ENCODE results near the gene RHCE.
A peak's percentile ranks its signal among the peaks of the same experiment; 100 is the strongest.
"Not testable (repeated sequence)": the region's sequence is repeated elsewhere in the genome, so short reads cannot be mapped to it uniquely, and the experiment has no call there.

Gene RHCE

DNA sequence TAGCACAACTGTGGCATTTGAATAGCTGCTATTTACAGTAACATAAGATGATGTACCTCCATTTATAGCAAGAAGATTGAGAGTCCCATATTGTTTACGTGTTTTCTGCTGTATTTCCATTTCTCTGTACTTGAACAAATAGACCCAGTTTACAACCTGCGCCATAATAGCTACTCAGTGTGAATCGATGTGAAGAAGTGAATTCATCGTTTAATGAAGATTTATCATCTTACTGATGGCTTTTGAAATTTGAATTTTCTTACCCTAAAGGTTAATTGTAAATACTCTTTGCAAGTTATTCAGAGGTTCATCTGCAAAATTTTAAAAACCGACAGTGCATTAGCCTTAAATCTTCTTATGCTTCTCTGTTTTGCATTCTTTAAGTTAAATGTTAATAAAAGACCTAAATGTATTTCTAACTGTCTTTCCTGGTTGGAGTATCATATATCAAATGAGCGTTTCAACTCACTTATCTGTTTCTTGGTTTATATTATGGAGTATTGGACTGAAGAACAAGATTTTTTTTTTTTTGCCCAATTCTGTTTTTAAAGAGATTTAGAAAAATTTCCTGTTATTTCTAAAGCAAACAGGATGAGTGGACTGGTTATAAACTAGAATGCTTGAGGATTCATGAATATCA, 12.2 kb upstream of the RHCE start:
- no peak for DNase-seq

DNA sequence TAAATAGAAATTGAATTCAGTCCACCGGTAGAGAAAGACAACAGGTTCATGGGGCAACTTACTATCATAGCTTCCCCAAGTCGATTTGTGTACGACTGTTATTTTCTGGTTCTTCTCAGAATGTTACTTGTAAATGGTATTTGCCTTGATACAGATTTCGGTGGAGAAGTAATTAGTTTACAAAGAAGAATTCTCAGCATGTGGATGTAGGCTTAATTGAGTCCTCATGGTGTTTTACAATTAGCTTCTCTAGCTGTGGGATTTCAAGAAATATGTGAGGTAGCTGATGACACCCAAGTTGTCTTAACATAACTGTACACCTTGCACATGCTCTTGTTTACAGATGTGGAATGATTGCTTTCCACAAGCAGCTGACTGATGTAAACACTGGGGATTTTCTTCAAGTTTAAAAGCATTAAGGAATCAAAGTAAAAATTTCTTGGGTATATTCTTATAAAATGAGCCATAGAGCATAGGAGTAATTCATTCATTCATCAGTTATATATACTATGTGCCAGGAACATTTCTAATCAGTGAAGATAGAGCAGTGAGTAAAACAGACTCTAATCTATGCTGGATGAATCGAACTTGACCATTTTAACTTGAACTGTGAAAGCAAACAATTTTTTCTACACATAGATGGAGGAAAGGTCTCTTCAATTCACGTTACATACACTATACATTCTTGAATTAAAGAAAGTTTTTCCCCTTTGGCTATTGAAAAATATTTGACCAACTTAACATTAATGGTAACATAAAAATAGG, 11.5 kb upstream of the RHCE start:
- DNase-seq: no peak

DNA sequence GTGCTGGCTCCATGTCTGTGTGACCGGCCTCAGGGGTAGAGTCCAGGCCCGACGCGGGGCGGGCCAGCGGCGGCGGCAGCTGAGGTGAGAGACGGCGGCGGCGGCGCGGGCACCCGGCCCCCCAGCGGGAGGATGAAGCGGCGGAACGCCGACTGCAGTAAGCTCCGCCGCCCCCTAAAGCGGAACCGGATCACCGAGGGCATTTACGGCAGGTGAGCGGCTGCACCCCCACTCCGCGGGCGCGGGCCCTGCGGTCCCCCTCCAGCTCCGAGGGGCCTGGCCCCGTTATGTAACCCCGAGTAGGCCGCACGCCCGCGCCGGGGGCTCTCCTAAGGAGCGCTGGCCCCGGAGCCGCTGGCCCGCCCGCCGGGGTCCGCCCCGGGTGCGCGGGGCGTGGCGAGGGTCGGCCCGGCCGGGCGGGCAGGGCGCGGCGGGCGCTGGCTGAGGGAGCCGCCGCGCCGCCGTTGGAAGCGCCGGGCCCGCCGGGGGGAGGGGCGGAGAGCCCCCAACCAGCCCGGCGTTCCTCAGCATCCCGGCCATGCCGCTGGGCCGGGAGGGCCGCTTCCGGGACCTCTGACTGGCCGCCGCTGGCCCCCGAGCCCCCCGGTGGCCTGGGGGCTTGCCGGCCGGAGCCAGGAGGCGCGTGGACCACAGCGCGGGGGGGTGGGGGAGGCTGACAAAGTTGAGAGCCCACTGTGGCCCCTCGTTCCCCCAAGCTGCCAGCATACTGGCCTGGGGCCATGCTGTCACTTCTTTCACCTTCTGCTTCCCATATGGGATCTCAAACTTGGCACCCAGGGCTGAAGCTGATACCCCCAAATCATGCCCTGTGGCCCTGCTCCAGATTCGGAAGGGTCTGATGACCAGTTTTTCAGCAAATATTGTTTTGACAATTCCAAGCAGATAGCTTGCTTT, 10.6 kb upstream of the RHCE start:
- DNase-seq: no peak

DNA sequence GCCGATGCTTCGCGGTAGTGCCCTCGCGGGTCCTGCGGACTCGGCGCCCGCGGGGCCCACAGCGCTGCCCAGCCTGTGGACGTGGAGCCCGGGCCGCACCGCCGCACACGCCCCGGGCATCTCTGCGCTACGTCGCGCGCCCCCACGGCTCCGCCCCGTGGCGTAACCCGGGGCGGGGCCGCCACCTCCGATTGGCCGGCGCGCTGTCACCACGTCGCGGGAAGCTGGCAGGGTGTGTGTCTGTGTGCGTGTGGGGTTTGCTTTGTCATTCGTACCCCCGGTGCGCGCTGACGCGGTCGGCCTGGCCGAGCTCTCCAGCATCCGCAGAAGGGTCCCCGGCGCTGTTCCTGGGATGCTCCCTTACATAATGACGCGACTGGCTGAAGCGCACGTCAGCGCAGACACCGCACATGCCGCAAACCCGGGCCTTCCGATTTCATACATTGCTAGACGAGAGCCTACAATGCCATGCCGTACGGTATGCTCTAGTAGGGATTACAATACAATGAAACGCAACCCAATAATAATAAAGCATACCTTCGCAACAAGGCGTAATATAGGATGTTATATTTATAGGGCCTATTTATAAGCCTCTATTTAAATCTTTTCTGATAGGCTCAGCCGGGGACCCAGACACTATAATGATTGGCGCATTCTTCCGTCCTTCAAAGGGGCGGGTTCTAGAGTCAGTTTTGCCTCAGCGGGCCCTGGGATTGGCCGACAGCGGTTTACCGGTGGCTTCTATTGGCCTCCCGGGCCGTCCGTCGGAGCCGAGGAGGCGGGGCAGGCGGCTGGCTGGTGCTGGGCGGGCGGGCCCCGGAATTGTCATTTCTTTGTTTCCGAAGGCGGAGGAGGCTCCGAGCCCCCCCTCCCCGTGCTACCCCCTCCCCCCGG, 9.7 kb upstream of the RHCE start, which contains the start of gene MACO1:
Gene MACO1, plus strand, starts transcription at position 825 of the 894 bp plus-strand sequence. CDS start 202 bp downstream, outside the sequence.
- peak; percentile 96 for DNase-seq

DNA sequence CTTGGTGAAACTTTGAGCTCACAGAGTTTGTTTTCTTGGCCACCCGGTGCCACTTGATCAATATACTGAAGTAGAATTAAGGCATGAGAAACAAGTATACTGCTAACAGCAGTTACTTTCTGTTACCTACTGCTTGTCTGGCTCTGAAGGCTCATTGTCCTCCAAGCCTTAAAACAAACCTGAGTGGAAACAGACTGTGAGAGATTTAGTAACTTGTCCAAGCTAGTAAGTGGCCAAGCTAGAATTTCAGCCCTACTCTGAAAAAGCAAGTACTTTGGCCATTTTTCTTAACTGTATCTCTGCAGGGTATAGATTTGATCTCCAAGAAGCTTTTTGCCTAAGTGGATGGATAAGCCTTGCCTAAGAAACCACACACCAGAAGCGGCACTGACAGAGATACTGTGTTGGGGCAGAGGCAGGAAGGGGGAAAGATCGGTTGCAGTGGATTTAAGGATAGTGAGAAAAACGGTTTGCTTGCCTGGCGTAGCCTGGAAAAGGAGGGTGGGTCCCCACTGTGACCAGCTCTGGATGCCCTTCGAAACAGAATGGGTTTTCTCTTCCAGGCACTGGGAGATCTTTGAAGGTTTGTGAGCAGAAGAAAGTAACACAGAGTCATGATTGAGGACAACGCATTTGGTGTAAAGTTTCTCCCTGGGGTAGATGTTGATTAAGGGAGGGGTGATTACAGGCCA, 8.0 kb upstream of the RHCE start:
- DNase-seq: no peak

DNA sequence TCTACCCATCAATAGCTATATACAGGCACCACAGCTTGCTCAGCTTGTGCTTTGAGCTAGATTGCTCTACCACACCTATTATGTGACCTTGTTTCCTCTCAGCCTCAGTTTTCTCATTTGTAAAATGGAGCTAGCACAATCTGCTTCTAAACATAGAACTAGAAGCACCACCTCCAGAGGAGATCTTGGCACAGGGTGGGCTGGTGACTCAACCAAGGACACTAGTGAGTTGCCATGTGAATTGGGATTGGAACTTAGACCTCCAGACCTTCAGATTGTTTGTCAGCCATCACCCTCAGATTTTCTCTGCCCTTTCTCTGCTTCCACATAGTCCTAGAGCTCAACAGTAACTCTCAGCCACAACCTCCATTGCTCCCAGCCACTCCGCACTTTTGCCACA, 7.1 kb upstream of the RHCE start:
- no peak for DNase-seq

DNA sequence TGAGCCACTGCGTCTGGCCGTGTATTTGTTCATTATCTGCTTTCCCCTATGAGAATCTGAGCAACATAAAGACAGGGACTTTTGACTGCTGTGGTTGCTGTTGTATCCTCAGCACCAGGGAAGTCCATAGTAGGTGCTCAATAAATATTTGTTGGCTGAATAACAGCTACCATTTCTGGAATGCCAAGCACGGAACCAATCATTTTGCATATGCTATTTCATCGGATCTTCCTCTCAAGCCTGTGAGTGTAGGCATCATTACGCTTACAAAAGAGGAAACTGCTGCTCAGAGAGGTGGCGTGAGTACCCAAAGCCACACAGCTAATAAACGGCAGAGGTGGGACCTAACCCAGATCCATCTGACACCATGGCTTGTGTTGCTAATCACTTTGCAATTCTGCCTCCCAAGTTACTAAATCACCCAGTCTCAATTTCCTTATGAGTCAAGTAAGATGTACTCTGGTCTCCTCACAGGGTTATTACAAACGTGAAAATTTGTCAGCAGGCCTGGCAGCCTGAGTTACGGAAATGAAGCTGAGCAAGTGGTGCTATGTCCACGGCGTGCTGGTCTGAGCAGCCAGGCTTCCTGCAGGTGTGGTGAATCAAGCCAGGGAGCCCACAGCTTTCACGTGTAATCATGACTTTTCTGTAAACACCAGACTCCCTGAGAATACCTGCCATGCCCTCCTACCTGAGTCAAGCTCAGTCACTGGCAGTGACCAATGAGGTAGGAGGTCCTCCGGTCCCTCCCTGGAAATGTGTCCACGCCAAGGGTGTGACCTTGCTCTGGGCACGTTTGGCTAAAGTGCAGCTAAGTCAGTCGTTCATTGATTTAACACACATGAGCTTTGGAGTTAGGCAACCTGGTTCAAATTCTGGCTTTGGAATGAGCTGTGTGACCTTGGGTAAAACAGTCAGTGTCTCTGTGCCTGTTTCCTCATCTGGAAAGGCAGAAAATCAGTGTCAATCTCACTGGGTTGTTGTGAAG, 4.8 kb upstream of the RHCE start:
- DNase-seq: no peak

DNA sequence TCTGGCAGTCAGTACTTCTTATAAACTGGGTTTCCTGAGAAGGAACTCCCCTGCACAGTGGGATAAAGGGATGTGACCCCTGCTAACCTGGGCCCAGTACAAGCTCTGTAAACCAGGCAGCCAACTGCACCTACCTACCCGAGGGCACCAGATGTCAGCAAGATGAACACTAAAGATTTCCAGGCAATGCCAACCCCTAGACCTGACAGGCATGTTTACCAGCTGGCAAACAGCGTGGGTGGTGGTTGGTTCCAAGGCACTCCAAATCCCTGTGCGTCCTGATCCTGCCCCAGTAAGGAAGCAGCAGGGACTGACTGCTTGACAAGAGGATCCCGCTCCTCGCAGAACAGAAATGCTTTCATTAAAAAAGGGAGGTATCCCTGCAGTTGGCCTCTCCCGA, 2.6 kb upstream of the RHCE start:
- not testable (repeated sequence) for DNase-seq

DNA sequence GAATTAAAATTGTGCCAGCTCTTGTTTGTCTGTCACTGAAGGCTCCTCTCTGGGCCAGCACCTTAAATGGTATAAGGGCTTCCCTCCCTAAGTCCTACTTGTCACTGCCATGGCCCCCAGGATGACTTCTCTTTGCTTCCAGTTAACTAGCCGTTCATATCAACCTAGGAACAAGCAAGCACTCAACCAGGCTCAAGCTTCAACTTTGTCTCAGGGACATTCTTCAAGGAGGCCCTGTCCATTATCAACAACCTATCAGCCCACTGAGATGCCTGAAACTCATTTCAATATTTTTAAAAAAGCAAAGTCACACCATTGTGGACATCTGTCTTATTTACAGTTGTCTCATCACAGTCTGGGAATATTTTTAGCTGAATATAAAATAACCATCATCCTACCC, 1.3 kb downstream of the RHCE start:
- not testable (repeated sequence) for DNase-seq

DNA sequence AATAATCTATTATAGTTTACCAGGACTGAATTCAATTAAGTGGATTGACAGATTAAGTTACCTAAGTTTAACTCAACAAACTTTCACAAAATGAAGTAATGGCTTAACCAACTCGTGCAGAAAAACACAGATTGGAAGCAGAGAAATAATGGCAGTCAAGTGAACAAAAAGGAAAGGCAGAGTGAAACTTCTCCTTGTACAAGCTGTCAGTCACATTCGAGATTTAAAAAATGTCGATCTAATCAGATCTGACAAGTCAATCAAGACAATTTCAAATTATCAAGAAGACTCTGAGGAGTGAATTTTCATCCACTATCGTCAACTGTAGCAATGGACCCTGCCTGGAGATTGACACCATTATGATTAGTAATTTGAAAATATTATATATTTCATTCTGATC, 3.3 kb downstream of the RHCE start:
- not testable (repeated sequence) for DNase-seq

DNA sequence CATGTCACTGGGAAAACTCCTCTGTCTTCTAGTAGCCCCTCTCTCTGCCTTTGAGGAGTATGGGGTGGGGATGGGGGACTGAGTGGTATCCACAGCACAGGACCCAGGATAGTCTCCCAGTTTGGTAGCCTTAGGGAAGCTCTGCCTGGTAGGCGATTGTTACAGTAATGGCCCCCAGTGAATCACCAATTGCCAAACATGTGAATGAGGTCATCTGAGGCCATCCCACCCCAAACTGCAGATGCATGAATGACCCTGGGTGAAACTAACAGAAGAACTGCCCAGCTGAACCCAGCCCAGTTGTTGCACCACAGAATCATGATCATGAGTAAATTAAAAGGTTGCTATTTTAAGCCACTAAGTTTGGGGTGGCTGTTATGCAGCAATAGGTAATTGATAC, 6.0 kb downstream of the RHCE start:
- not testable (repeated sequence) for DNase-seq

DNA sequence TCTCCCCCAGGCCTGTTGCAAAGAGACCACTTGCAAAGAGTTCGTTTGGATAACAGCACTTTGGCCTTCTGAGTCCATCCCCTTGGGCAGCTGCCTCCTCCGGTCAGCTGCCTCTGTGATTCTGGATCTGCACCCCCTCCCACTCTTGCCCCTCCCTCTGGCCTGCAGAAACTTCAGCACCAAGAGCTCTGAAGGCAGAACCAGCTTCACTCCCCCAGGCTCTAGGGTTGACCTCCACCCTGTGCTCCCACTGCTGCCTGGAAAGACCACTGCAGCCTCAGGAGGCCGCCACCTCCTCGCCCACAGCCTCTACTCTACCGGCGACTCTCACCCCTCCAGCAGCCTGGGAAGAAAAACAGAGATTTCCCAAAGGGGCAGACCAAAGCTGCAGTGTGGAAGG, 6.5 kb downstream of the RHCE start:
- DNase-seq: not testable (repeated sequence)

DNA sequence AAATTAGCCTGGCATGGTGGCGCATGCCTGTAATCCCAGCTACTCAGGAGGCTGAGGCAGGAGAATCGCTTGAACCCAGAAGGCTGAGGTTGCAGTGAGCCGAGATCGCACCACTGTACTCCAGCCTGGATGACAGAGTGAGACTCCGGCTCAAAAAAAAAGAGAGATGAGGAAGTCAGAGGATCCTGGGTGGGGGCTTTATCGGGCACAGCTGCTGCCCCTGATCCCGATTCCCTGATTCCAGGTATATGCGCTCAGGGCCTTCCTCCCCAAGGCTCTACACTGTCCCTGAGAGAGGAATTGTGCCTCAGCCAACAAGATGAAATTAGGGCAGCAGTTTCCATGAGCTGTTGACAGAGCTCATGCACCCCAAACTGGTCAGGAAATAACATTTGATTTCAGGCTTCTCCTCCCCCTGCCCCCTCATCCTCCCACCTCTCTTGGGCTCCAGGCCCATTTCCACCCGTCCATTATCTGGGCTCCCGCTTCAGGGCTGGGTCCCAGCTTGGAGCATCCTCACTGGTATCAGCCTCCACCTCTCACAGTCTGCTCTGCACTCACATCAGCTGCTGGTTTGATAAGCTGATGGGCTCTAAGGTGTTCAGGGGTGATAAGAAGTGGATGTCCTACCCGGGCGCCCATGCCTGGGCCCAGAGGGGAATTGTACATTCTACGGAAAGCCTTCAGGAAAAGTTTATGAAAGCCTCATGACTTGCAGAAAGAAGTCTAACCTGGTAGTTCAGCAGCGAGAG, 7.6 kb downstream of the RHCE start:
- DNase-seq: not testable (repeated sequence)

DNA sequence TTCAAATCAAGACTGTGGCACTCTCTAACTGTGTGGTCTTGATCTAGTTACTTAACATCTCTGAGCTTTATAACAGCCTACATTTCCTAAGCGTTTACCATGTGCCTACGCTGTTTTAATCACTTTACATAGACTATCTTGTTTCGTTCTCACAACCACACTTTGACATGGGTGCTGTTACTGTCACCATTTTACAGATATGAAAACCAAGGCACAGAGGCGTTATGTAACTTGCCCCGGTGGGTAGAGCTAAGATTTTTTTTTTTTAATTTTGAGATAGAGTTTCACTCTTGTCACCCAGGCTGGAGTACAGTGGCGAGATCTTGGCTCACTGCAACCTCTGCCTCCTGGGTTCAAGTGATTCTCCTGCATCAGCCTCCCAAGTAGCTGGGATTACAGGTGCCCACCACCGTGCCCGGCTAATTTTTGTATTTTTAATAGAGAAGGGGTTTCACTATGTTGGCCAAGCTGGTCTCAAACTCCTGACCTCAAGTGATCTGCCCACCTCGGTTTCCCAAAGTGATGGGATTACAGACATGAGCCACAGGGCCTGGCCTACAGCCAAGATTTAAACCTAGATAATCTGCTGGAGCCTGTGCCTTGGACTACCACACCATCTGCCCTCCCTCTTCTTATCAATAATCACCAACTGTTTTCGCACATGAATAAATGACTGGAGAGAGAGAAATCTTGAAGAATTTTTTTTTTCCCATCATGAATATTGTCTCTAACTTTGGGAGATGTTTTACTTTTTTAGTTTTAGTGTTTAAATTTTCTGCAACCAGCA, 10.8 kb downstream of the RHCE start:
- not testable (repeated sequence) for DNase-seq

DNA sequence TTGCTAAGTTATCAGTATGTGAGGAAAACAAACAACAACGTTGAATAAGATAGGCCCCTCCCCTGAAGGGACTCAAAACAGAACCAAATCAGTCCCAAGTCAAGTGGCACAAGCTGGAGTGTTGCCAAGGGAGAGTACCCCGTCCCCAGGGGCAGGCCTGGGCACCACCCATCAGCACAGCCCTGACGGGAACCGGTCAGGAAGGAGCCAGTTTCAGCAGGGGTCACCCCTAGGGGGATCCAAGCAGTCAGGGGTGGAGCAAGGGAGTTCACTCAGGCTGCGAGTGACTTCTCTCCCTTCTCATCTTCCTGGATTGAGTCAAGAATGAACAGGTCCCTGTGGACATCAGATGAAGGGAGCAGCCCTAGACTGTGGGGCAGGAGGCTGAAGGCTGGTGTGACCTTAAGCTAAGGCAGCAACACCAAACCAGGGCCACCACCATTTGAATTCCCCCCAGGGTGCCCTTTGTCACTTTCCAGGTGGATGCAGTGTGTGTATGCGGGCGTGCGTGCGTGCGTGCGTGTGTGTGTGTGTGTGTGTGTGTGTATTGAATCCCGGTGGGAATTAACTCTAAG, 14.8 kb downstream of the RHCE start:
- not testable (repeated sequence) for DNase-seq

DNA sequence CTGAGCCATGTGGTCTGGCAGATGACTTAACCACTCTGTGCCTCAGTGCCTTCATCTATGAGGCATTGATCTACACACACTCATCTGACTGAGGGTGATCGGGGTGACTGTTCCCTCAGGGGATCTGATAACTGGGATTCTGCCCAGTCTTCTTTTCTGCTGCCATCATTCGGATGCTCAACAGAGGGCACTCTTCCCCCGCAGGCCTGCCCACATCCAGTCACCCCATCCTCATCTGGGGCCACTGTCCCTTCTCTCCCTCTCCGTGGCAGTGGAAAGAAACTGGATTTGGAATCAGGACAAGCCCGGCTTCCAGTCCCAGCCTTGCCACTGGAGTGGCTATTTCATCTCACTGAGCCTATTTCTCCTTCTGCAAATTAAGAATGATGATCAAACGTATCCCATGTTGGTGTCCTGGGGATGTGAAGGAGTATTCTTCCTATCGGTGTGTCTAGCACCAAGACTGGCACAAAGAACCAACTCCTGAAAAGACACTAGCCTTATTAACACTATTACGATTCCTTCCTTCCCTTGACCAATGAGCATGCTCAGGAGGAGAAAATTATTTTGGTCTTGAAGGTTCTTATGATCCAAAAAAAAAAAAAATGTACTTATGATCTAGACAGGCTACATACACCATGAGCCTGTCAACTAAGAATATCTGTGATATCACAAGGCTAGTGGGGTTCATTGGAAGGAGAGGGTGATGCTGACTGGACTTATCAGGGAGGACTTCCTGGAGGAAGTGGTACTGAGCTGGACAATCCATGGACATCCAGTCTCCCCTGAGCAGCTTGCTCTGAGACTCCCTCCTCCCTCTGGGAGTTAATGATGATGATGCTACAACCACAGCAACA, 17.4 kb downstream of the RHCE start:
- DNase-seq: not testable (repeated sequence)

DNA sequence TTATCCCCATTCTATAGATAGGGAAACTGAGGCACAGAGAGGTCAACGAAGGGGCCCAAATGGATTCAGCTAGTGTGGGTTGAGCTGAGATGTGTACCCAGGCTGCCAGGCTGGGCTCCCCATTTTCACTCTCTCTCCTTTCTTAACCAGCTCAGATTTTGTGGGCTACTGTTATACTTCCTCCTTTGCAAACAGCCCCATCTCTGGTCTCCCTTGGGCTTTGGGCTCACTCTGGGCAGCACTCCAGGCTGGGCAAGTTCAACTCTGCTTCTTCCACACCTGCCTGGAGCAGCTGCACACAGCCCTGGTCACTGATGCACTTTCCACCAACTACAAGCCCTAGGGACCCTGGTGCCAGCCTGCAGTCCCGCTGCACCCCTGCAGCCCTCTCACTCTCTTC, 22.5 kb downstream of the RHCE start:
- DNase-seq: not testable (repeated sequence)

All from CD4-positive, alpha-beta T cell treated with Interleukin-4 for 4 hours (primary cell).